GM19099 (cell line): ENCODE data around the gene SEMA4C.

Experiments used
- POLR2A ChIP-seq: IDR thresholded peaks from 3 replicates; pipeline ENCODE4 v1.6.1; 2011; ENCODE audit warnings: low read depth; ENCODE audit not compliant: insufficient read length; ENCODE audit errors: extremely low read depth

SEMA4C gene

GRCh38 chr2:96907115-96908041, 37.5 kb upstream of the SEMA4C start:
- no peak for TF ChIP-seq POLR2A

GRCh38 chr2:96906729-96907114, 36.8 kb upstream of the SEMA4C start:
- no peak for TF ChIP-seq POLR2A

DNA sequence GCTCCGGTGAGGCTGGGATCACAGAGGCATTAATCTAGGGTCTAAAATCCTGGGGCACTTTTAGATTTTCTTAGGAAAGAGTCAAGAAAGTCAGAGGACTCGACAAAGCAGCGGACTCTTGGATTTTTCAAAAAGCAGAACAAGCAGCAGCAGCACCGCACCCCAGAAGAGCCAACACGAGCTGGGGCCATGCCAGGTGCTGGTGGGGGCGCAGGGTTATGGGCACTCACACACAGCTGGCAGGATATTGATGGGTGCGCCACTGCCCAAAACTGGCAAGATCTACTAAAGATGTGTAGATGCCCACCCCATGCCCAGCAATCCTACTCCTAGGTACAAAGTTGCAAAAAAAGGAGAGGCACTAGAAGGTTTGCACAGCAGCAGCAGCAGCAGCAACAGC, 33.9 kb upstream of the SEMA4C start:
- no peak for TF ChIP-seq POLR2A

GRCh38 chr2:96903318-96903717, 33.4 kb upstream of the SEMA4C start:
- TF ChIP-seq POLR2A = no peak

- TF ChIP-seq POLR2A = no peak
Measured at GRCh38 chr2:96900237-96900636, 30.4 kb upstream of the SEMA4C start.

GRCh38 chr2:96899413-96899741, 29.5 kb upstream of the SEMA4C start:
- no peak for TF ChIP-seq POLR2A

- no peak for TF ChIP-seq POLR2A
Measured at GRCh38 chr2:96898641-96899412, 28.9 kb upstream of the SEMA4C start.

- no peak for TF ChIP-seq POLR2A
Measured at GRCh38 chr2:96898135-96898505, 28.2 kb upstream of the SEMA4C start.

- no peak for TF ChIP-seq POLR2A
Measured at GRCh38 chr2:96897491-96898134, 27.7 kb upstream of the SEMA4C start.

GRCh38 chr2:96895746-96896651, 26.1 kb upstream of the SEMA4C start:
- TF ChIP-seq POLR2A = no peak

- TF ChIP-seq POLR2A = no peak
Measured at GRCh38 chr2:96895032-96895745, 25.3 kb upstream of the SEMA4C start.

GRCh38 chr2:96894151-96894531, 24.3 kb upstream of the SEMA4C start:
- TF ChIP-seq POLR2A = no peak

DNA sequence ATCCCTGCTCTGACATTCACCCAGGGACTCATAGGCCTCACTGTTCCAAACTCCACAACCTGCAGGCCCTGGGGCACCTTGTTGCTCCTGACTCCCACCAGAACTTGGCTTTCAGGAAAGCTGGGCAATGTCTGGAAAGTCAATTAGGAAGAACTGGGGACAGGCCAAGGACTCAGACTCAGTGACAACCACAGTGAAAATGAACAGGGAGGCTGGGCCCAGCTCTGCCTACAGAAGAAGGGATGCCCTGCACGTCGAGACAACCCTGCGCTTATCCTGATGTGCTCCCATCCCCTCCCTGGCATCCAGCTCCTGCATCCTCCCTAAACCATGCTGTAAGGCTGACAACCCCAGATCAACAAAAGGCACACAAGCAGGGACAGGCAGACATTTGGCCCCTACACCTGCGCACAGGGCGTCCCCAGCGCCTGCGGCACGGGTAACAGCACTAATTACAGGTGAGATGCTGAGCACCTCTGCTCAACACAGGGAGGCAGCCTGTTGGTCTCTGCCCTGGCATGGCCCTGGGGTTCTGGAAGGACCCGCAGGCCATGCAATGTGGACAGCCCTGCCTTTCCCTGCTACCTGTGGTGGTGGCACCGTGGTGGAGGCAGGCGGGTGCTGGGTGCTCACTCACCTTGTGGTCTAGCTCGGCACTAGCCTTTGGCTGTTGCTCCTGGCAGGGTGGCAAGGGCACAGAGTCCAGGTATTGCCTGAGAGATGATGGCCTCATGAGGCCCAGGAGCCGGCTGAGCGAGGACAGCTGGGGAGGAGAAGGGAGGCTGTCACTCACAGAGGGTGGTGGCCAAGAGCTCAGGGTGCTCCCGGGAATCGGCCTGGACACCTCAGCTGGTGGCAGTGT, 23.6 kb upstream of the SEMA4C start:
- TF ChIP-seq POLR2A = no peak
